Subcutaneous adipose tissue (tissue), 4 donors: ENCODE data around the gene PSEN2. TPM values are rescaled to one million over a fixed set of nuclear protein-coding genes. Genes with fewer than 3 reads are reported as not detected.

ENCODE experiments used
- total RNA-seq, 4 donors: library from RNA; depleted of rRNA; stranded (reverse); fragments of >200 nt; gene quantifications; one replicate each; pipeline ENCODE4 v1.1.0, GENCODE V29; 2016
- TF ChIP-seq, protein P1 (sequence below): fragments of 450-650 bp; IDR thresholded peaks from one replicate; pipeline ENCODE4 v1.5.1; 2016; ENCODE audit warnings: low read depth, mild to moderate bottlenecking, control low read depth, antibody characterized with exemption, moderate library complexity

PSEN2 gene
- total RNA-seq, 4 donors from 2014 or later: 14.2 to 37.0 (median 26.5) TPM

GRCh38 chr1:226890331-226891108, 20.1 kb downstream of the PSEN2 start:
- TF ChIP-seq, protein P1, sequence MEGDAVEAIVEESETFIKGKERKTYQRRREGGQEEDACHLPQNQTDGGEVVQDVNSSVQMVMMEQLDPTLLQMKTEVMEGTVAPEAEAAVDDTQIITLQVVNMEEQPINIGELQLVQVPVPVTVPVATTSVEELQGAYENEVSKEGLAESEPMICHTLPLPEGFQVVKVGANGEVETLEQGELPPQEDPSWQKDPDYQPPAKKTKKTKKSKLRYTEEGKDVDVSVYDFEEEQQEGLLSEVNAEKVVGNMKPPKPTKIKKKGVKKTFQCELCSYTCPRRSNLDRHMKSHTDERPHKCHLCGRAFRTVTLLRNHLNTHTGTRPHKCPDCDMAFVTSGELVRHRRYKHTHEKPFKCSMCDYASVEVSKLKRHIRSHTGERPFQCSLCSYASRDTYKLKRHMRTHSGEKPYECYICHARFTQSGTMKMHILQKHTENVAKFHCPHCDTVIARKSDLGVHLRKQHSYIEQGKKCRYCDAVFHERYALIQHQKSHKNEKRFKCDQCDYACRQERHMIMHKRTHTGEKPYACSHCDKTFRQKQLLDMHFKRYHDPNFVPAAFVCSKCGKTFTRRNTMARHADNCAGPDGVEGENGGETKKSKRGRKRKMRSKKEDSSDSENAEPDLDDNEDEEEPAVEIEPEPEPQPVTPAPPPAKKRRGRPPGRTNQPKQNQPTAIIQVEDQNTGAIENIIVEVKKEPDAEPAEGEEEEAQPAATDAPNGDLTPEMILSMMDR: no peak

DNA sequence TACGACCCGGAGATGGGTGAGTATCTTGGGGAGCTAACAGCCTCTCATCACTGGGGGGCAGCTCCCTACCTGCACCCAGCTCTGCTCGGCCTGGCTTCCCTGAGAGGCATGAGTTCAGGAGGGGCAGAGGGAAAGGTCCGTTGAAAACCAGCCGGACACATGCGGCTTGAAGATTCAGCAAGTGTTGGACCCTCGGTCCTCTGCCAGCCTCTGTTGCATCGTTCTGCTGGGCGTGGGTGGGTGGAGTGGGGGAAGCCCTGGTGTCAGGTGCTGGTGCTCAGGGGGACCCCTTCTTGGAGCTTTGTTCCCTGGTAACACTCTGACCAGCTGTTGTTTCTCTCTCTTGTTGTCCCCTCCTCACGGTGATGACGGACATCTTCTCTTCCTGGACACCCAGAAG, 20.9 kb downstream of the PSEN2 start:
- TF ChIP-seq, protein P1: no peak

DNA sequence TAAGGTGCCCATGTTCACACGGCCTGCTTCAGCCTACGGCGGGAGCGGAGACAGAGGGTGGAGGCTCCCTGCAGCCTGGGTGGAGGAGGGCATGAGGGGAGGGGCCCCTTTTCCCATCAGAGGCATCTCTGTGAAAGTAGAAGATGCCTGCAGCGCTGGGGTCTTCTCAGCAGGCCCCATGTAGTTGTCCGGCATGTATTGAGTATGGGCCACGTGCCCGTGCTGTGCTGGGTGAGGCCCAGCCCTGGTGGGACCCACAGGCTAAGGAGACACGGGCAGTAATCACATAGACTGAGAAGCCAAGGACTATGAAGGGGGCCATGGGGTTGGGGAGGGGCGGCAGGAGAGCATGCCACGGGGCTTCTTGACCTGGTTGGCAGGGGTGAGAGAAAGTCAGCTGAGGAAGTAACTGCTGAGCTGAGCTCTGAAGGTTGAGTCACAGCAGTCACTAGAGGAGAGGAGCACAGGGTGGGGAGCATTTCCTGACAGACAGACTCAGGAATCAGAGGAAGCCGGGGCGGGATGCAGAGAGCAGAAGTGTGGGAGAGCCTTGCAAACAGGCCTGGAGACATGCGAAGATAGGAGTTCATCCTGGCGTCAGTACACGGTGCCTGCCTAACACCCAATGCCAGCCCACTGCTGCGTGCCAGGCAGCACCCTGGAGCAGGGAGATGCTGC, 21.6 kb downstream of the PSEN2 start:
- TF ChIP-seq, protein P1: no peak

DNA sequence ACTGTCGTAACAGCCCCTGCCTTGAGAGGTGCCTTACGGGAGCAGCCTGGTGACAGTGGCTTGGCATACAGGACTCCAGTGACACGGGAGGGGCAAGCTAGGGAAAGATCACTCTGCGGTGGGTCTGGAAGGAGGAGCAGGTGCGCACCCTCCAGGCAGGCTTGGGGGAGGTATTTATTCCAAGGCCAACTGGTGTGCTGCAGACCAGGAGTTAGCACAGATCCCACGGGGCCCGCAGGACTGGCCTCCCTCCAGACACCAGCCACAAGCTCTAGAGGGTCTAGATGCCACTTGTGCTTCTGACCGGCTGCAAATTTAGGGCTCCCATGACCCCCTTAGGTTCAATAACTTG, 22.1 kb downstream of the PSEN2 start:
- TF ChIP-seq, protein P1: no peak

DNA sequence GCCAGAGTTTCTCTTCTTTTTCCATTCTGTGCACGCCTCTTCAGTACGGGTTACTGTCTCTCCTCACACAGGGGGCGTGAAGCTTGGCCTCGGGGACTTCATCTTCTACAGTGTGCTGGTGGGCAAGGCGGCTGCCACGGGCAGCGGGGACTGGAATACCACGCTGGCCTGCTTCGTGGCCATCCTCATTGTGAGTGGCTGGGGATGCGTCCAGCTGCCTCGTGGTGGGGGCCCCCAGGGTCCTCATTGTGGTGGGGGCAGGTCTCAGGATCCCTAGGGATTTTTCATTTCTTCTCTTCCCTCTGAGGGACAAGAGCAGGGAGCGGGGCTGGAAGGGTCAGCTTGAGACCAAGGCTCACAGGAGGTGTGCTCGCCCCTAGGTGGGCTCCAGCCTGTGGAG, 23.5 kb downstream of the PSEN2 start:
- TF ChIP-seq, protein P1: no peak

GRCh38 chr1:226894826-226895225, 24.4 kb downstream of the PSEN2 start:
- TF ChIP-seq, protein P1: no peak

DNA sequence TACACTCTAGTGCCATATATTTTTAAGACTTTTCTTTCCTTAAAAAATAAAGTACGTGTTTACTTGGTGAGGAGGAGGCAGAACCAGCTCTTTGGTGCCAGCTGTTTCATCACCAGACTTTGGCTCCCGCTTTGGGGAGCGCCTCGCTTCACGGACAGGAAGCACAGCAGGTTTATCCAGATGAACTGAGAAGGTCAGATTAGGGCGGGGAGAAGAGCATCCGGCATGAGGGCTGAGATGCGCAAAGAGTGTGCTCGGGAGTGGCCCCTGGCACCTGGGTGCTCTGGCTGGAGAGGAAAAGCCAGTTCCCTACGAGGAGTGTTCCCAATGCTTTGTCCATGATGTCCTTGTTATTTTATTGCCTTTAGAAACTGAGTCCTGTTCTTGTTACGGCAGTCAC, 25.2 kb downstream of the PSEN2 start:
- TF ChIP-seq, protein P1: no peak
